Neural cell (in vitro differentiated cells): ENCODE results near the gene ADCY2. TPM values are rescaled to one million over a fixed set of nuclear protein-coding genes. Genes with fewer than 3 reads are reported as not detected.

Source experiments
- H2AFZ ChIP-seq: fragments of 200-600, 300-800 bp; sonication (generic), shearing (Covaris generic); 2 replicates; pipeline ENCODE4 v1.6.0; 2014; ENCODE audit warnings: low read depth, mild to moderate bottlenecking, antibody characterized with exemption, low read length, moderate library complexity
- H3F3A ChIP-seq: fragments of 200-600 bp; shearing (Covaris generic); 2 replicates; pipeline ENCODE4 v1.6.1; 2016; ENCODE audit warnings: mild to moderate bottlenecking, moderate library complexity, mixed read lengths, antibody characterized with exemption, low read length; ENCODE audit not compliant: insufficient read depth, poor library complexity, severe bottlenecking
- H3K27ac ChIP-seq: fragments of 200-600, 300-800 bp; sonication (generic), shearing (Covaris generic); 2 replicates; pipeline ENCODE4 v1.5.1; 2014; ENCODE audit warnings: mild to moderate bottlenecking, low read length, moderate library complexity
- H3K27me3 ChIP-seq: fragments of 300-800, 200-600 bp; sonication (generic), shearing (Covaris generic); 2 replicates; pipeline ENCODE4 v1.6.0; 2014; ENCODE audit warnings: mild to moderate bottlenecking, low read depth, low read length, moderate library complexity; ENCODE audit not compliant: insufficient read depth
- H3K36me3 ChIP-seq: fragments of 300-800, 200-600 bp; sonication (generic), shearing (Covaris generic); 2 replicates; pipeline ENCODE4 v1.5.1; 2014; ENCODE audit warnings: mild to moderate bottlenecking, antibody characterized with exemption, low read length, moderate library complexity; ENCODE audit not compliant: insufficient read depth
- H3K4me2 ChIP-seq: fragments of 300-800, 200-600 bp; sonication (generic), shearing (Covaris generic); 2 replicates; pipeline ENCODE4 v1.6.0; 2014; ENCODE audit warnings: mild to moderate bottlenecking, low read length
- H3K4me3 ChIP-seq: fragments of 300-800, 200-600 bp; sonication (generic), shearing (Covaris generic); 2 replicates; pipeline ENCODE4 v1.5.1; 2014; ENCODE audit warnings: mild to moderate bottlenecking, low read length, moderate library complexity
- H3K79me2 ChIP-seq: fragments of 200-600 bp; shearing (Covaris generic); replicated peaks from 2 replicates; pipeline ENCODE4 v1.6.0; 2014; ENCODE audit warnings: mild to moderate bottlenecking, low read length, moderate library complexity; ENCODE audit not compliant: insufficient read depth
- H3K9ac ChIP-seq: fragments of 300-800, 200-600 bp; sonication (generic), shearing (Covaris generic); 2 replicates; pipeline ENCODE4 v1.6.1; 2016; ENCODE audit warnings: mild to moderate bottlenecking, low read length, mixed read lengths
- H3K9me2 ChIP-seq: fragments of 200-600 bp; shearing (Covaris generic); 2 replicates; pipeline ENCODE4 v1.6.1; 2016; ENCODE audit warnings: mild to moderate bottlenecking, low read length, mixed read lengths; ENCODE audit not compliant: insufficient read depth
- H3K9me3 ChIP-seq: fragments of 200-600, 300-800 bp; sonication (generic), shearing (Covaris generic); 2 replicates; pipeline ENCODE4 v1.6.1; 2016; ENCODE audit warnings: mild to moderate bottlenecking, mixed run types, low read length, moderate library complexity, mixed read lengths
- H4K20me1 ChIP-seq: fragments of 200-600 bp; shearing (Covaris generic); 2 replicates; pipeline ENCODE4 v1.6.1; 2016; ENCODE audit warnings: mild to moderate bottlenecking, mixed run types; ENCODE audit not compliant: insufficient read depth
- EP300 ChIP-seq: fragments of 450-650 bp; conservative IDR thresholded peaks from 2 replicates; pipeline ENCODE4 v1.6.1; 2014; ENCODE audit warnings: antibody characterized with exemption, mild to moderate bottlenecking, moderate library complexity; ENCODE audit not compliant: poor library complexity, severe bottlenecking
- EZH2 ChIP-seq: fragments of 200-600, 300-800 bp; shearing (Covaris generic), sonication (generic); IDR thresholded peaks from 2 replicates; pipeline ENCODE4 v1.6.1; 2014; ENCODE audit warnings: antibody characterized with exemption, low read length, borderline replicate concordance, mild to moderate bottlenecking; ENCODE audit not compliant: insufficient read depth, poor library complexity, severe bottlenecking
- MXI1 ChIP-seq: fragments of 450-650 bp; conservative IDR thresholded peaks from 2 replicates; pipeline ENCODE4 v1.6.1; 2014; ENCODE audit warnings: antibody characterized with exemption, mild to moderate bottlenecking; ENCODE audit not compliant: poor library complexity, severe bottlenecking
- POLR2AphosphoS5 ChIP-seq: IDR thresholded peaks from 2 replicates; pipeline ENCODE4 v1.6.1; 2012
- RAD21 ChIP-seq: fragments of 450-650 bp; conservative IDR thresholded peaks from 2 replicates; pipeline ENCODE4 v1.6.1; 2014; ENCODE audit warnings: antibody characterized with exemption, mild to moderate bottlenecking, moderate library complexity
- SMC3 ChIP-seq: fragments of 450-650 bp; conservative IDR thresholded peaks from 2 replicates; pipeline ENCODE4 v1.6.1; 2014; ENCODE audit warnings: antibody characterized with exemption, mild to moderate bottlenecking, moderate library complexity; ENCODE audit not compliant: poor library complexity
- TAF1 ChIP-seq: IDR thresholded peaks from 2 replicates; pipeline ENCODE4 v1.6.1; 2012; ENCODE audit warnings: low read depth
- polyA plus RNA-seq: library from polyadenylated mRNA; depleted of rRNA; stranded (reverse); fragments of >200 nt; gene quantifications from 2 replicates; pipeline ENCODE4 v1.2.3, GENCODE V29; 2014
- TF ChIP-seq, protein P1 (sequence below): IDR thresholded peaks from 2 replicates; pipeline ENCODE4 v1.6.1; 2012; ENCODE audit warnings: borderline replicate concordance
- TF ChIP-seq, protein P2 (sequence below): fragments of 450-650 bp; IDR thresholded peaks from 2 replicates; pipeline ENCODE4 v1.5.1; 2014; ENCODE audit warnings: antibody characterized with exemption, mild to moderate bottlenecking, moderate library complexity; ENCODE audit not compliant: poor library complexity, severe bottlenecking

Gene ADCY2
- polyA plus RNA-seq, 1 donor from 2014 or later, result 1.9 TPM

DNA sequence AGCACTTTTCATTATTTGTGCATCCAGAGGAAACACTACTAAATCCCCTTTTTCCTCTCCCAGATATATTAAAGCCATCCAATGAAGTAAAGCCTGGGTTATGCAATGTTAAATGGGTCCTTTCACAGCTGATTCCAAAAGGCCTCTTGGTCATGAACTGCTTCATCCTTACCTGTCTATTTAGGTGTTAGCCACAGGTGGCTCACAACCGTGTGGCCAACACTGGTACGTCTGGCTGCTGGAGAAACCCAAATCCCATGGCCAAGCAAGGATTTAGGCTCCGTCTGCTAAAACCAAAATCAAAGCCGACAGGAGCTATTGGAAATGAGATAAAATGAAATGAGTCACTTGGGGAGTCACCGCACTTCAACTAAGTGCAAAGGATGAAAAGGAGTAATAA is 193.9 kb downstream of the ADCY2 start:
- H3K4me2 ChIP-seq, result no peak overlapping the region
- no peak overlapping the region for H3K4me3 ChIP-seq
- H3F3A ChIP-seq, result no peaks in the 10 kb centered on the region
- H3K9me3 ChIP-seq, result no peaks in the 10 kb centered on the region
- H2AFZ ChIP-seq, result no peak overlapping the region
- no peaks in the 10 kb centered on the region for H3K36me3 ChIP-seq
- TF ChIP-seq, protein P1, sequence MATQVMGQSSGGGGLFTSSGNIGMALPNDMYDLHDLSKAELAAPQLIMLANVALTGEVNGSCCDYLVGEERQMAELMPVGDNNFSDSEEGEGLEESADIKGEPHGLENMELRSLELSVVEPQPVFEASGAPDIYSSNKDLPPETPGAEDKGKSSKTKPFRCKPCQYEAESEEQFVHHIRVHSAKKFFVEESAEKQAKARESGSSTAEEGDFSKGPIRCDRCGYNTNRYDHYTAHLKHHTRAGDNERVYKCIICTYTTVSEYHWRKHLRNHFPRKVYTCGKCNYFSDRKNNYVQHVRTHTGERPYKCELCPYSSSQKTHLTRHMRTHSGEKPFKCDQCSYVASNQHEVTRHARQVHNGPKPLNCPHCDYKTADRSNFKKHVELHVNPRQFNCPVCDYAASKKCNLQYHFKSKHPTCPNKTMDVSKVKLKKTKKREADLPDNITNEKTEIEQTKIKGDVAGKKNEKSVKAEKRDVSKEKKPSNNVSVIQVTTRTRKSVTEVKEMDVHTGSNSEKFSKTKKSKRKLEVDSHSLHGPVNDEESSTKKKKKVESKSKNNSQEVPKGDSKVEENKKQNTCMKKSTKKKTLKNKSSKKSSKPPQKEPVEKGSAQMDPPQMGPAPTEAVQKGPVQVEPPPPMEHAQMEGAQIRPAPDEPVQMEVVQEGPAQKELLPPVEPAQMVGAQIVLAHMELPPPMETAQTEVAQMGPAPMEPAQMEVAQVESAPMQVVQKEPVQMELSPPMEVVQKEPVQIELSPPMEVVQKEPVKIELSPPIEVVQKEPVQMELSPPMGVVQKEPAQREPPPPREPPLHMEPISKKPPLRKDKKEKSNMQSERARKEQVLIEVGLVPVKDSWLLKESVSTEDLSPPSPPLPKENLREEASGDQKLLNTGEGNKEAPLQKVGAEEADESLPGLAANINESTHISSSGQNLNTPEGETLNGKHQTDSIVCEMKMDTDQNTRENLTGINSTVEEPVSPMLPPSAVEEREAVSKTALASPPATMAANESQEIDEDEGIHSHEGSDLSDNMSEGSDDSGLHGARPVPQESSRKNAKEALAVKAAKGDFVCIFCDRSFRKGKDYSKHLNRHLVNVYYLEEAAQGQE, result no peak
- no peak for TF ChIP-seq TAF1
- TF ChIP-seq, protein P2, sequence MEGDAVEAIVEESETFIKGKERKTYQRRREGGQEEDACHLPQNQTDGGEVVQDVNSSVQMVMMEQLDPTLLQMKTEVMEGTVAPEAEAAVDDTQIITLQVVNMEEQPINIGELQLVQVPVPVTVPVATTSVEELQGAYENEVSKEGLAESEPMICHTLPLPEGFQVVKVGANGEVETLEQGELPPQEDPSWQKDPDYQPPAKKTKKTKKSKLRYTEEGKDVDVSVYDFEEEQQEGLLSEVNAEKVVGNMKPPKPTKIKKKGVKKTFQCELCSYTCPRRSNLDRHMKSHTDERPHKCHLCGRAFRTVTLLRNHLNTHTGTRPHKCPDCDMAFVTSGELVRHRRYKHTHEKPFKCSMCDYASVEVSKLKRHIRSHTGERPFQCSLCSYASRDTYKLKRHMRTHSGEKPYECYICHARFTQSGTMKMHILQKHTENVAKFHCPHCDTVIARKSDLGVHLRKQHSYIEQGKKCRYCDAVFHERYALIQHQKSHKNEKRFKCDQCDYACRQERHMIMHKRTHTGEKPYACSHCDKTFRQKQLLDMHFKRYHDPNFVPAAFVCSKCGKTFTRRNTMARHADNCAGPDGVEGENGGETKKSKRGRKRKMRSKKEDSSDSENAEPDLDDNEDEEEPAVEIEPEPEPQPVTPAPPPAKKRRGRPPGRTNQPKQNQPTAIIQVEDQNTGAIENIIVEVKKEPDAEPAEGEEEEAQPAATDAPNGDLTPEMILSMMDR, result no peak
- no peak for TF ChIP-seq RAD21
- no peak for TF ChIP-seq EP300
- H3K27ac ChIP-seq, result no peak overlapping the region
- no peaks in the 10 kb centered on the region for H3K9me2 ChIP-seq
- H4K20me1 ChIP-seq, result no peaks in the 10 kb centered on the region
- no peaks in the 10 kb centered on the region for H3K79me2 ChIP-seq
- H3K9ac ChIP-seq, result no peak overlapping the region
- no peaks in the 10 kb centered on the region for H3K27me3 ChIP-seq

DNA sequence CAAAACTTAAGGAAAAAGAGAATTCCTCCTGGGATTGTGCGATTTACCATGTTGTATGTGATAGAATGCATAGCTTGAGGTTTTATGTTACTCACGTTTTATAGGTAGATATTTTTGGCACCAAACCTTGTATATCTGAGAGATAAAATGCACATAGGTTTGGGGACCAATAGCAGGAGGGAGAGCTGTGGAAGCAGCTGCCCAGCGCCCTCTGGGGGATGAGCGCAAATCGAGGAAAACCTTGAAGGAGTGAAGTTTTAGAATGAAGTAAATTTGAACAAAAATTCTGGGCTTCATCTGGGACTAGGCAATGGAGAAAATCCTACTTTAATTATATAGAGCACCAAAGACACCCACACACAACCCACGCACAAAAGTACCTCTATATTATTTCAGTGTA is 197.0 kb downstream of the ADCY2 start:
- Histone ChIP-seq H3K9me2 (no peaks in the 10 kb centered on the region), H3K27me3 (no peaks in the 10 kb centered on the region), H3K4me2 (no peak overlapping the region)

More for the DNA sequence above, 197.0 kb downstream of the ADCY2 start:
- Histone ChIP-seq H2AFZ (no peak overlapping the region), H3K36me3 (no peaks in the 10 kb centered on the region), H3K79me2 (no peaks in the 10 kb centered on the region), H3K9me3 (no peaks in the 10 kb centered on the region), H3K27ac (no peak overlapping the region), H4K20me1 (no peaks in the 10 kb centered on the region), H3K4me3 (no peak overlapping the region), H3F3A (no peaks in the 10 kb centered on the region), H3K9ac (no peak overlapping the region)
- TF ChIP-seq SMC3 (peak; percentile 44), EZH2 (no peak), EP300 (no peak), MXI1 (no peak), RAD21 (peak; percentile 30), POLR2AphosphoS5 (no peak), TAF1 (no peak)
- TF ChIP-seq, protein P1, result no peak
- TF ChIP-seq, protein P2, result peak; percentile 16
